Esophagus mucosa (tissue), 1 donor: ENCODE results near the gene CENPF. TPM values are rescaled to one million over a fixed set of nuclear protein-coding genes. Genes with fewer than 3 reads are reported as not detected.

Source experiments
- ATAC-seq: fragments of 200-7000 bp; cut with Tn5 transposase; one replicate; pipeline ENCODE4 v1.9.1; 2020
- total RNA-seq: library from RNA; stranded (reverse); gene quantifications from one replicate; pipeline ENCODE4 v1.2.4, GENCODE V29; 2023
- donor health status: DM: yes; HTN: yes; CAD: no.

Gene CENPF
- total RNA-seq, 1 donor from 2014 or later, result 28.1 TPM

DNA sequence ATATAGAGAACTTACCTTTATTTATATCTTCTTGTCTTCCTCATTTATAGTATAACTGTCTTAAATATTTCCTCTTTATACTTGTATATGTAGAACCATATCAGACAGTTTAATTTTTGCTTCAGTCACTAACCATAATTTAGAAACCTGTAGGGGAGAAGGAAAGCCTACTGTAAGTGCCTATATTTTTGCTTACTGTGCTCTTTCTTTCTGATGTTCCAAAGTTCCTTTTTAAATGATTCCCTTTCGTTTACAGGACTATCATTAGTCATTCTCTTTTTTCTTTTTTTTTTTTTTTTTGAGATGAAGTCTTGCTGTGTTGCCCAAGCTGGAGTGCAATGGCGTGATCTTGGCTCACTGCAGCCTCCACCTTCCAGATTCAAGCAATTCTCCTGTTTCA, 109.7 kb downstream of the CENPF start:
- ATAC-seq, result no peak

Other genes starting within 250 kb of the CENPF start
- gene PTPN14, start 51.6 kb upstream of the CENPF start, total RNA-seq, result 25.3 TPM